NK-92 treated with Interleukin-12 subunit alpha and Interleukin-12 subunit beta, amount 100 ng/mL, for 24 hours (cell line): ENCODE results near the gene MVB12B.

Experiments used
- DNase-seq: peaks from one replicate; lab custom pipeline; 2025; lab: John Stamatoyannopoulos, UW

The MVB12B gene

DNA sequence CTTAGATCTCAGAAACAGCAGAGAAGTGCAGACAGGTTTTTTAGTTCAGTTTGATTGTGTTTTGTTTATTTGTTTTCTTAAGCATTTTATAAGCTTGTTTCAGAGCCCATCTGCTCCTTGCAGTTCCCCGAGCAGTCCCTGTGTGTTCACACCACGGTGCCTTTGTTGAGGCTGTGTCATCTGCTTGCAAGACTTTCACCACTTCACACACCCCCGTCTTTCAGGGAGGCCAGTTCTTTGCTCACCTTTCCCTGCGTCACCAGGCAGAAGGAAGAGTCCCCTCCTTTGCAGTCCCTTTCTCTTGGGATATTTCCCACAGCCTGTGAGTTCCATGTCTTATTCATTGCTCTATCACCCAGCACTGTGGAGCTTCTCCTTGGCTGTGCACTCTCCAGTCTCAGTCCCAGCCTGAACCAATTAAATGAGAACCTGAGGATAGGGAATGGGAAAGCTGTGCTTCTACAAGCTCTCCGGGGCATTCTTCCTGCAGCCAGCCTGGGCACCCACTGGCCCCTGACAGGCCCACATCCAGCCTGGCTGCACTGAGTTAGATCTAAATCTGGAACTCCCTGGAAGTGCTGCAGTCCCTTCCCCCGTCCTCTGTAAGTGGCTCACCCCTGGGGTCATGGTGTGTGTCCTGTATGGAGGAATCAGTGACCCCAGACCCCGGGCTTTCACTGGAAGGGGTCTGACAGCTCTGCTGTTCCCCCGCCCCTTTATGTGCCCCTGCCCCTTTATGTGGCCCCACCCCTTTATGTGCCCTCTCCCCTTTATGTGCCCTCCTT is 5.5 kb downstream of the MVB12B start:
- DNase-seq = no peak

GRCh38 chr9:126334721-126335621 is 8.3 kb downstream of the MVB12B start:
- no peak for DNase-seq

GRCh38 chr9:126335837-126336735 is 9.5 kb downstream of the MVB12B start:
- DNase-seq = no peak

GRCh38 chr9:126336736-126337325 is 10.2 kb downstream of the MVB12B start:
- DNase-seq = no peak

DNA sequence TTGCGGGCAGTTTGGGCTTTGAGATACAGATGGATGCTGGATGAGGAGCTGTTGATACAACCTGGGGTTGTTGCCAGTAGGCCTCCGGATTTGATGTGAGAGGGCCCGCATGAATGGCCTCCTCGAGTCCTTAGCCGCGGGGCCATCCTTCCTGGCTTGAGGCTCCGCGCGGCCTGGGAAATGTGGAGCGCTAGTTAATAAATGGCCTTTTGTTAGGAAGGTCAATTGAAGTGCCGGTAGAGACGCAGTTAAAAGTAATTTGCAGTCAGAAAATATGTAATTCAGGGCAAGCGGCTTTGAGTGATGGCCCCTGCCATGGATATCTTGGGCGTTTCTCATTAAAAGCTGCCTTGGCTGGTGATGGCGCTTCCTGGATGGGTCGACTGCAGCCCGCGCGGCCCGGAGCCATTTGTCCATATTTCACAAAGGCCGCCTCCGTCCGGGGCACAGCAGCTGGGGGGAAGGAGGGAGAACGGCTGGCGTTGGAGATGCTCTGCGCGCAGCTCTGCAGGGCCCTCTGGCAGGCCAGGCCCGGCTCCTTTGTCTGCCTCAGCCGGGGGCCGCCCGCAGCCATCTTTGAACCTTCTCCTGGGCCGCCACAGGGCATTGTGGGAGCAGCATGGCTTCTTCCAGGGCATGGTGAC is 11.2 kb downstream of the MVB12B start:
- no peak for DNase-seq

GRCh38 chr9:126338945-126339344 is 12.3 kb downstream of the MVB12B start:
- DNase-seq = no peak

GRCh38 chr9:126341426-126341825 is 14.8 kb downstream of the MVB12B start:
- DNase-seq = no peak

DNA sequence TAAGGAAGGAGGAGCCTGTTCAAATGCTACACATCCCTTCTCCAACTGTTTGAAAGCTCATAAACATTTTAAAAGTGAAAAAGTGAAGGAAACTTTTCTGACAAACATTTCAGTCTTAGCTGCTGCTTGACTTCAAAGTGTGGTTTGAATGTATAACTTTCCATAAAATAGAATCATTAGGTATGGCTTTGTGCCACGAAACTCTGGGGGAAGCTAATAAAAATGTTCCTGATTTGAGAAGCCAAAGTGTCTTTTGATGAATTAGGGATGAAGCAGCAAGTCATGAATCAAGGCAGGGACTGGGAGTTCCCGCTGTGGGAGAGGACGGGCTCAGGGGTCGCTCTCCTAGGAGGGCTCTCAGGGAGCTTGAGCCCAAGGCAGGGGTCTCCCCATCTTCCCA is 15.3 kb downstream of the MVB12B start:
- DNase-seq = no peak

DNA sequence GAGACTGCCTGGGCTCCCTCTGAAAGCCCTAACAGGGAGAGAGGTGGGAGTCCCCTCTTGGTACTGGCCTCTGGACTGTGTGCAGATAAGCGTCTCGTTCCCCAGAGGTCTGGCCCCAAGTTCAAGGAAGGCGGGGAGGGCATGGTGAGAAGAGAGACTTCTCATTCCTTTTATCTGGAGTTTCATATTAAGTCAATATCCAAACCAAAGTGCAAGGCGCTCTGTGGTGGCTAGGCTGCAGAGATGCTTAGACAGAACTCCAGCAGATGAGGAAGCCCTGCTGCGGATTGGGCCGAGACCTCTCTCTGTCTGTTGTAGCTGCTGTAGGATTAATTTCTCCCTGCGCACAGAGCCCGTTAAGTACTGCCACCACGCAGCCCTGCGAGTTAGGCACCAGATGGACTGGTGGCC is 16.0 kb downstream of the MVB12B start:
- DNase-seq = no peak

- DNase-seq = no peak
Measured at GRCh38 chr9:126343271-126343700, 16.7 kb downstream of the MVB12B start.

GRCh38 chr9:126346031-126346430 is 19.4 kb downstream of the MVB12B start:
- no peak for DNase-seq

GRCh38 chr9:126347093-126347492 is 20.5 kb downstream of the MVB12B start:
- no peak for DNase-seq

DNA sequence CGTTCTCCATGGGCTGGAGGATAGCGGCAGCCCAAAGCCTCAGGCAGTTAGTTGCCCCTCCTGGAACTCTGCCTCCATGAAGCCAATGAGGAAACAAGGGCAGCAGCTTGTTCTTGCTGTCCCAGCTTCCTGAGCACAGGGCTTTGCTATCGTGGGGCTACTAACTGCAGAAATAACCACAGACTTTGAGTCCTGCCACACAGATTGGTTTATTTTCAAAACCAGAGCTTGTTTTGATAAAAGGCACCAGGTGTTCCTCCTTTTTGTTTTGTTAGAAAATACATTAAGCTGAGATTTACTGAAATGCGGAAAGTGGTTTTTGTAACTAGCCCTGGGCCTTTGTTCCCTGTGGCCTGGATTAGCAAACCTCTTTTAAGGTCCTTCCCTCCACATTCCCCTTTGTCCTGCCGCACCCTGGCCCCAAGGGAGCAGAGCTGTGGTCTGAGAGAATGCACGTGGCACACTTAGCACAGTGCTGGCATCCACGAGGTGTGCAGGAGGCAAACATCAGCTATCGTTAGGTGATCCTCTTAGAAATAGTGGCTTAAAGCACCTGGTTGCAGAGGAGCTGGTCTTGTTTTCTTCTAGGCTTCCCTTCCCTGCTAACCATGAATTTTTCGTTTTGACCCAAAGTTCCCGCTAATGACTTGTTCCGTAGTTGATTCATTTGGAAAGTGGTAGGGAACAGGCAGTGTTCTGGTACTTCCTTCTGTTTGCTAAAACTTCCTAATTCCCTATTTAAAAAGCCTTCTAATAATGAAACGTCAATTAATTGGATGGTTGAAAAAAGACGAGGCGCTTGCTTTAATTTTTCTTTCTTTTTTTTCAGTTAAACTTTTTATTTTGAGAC is 21.5 kb downstream of the MVB12B start:
- DNase-seq = no peak

- DNase-seq = no peak
Measured at GRCh38 chr9:126348911-126349550, 22.4 kb downstream of the MVB12B start.

DNA sequence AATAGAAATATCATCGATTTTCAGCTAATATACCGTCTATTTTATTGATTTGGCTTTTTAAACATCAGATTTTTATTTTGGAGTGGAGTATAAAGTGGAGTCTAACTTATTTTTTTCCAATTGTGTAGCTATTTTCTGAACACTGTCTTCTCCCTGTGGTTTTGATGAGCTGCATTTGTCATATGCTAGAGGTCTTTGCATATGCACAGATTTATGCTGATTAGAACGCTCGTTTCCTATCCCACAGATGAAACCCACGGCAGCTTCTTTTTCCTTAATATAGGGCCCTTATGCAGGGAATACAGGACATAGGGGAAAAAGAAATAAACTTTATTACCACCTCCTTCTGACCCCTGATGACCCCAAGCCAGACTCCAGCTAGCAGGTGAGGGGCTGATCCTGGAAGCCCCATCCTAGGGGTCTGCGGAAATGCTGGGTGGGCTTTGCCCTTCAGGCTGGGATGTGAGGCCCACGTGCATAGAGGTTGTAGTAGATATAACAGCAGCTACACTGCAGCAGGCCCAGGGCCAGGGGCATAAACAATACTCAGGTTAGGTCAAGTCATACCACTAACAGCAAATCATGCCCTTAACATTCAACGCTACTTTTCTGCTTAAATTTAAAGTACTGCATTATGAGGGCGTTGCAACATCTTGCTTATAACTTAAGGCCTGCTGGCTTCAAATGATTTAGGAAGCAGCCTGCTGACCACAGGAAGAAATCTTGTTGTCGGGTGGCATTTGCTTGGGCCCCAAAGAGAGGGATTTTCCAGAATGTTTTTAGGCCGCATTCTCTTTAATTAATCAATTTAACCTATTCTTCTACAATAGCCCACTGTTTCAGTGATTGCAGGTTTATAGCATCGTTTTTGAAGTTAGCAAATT is 28.5 kb downstream of the MVB12B start:
- no peak for DNase-seq

DNA sequence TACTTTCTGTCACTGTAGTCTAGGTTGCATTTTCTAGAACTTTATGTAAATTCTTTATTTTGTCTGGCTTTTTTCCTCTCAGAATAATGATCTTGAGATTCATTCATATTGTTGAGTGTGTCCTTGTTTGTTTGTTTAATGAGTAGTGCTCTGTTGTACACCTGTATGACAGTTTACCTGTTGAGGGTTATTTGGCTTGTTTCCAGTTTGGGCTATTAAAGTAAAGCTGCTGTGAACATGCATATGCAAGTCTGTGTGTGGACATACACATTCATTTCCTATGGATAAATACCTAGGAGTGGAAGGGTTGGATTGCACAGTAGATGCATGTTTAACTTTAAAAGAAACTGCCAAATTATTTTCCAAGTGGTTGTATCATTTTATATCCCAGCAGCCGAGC is 30.4 kb downstream of the MVB12B start:
- DNase-seq = no peak

DNA sequence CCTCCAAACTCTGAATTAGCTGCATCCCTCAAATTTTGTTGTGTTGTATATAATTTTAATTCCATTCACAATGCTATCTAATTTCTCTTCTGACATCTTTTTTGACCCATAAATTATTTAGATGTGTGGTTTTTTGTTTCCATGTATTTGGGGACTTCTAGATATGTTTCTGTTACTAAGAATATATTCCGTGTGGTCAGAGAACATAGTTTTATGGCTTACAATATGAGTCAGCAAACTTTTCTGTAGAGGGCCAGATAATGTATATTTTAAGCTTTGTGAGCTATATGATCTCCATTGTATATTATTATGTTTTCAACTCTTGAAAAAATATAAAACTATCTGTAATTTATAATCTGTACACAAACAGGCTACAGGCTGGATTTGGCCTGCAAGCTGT is 33.4 kb downstream of the MVB12B start:
- DNase-seq = no peak

DNA sequence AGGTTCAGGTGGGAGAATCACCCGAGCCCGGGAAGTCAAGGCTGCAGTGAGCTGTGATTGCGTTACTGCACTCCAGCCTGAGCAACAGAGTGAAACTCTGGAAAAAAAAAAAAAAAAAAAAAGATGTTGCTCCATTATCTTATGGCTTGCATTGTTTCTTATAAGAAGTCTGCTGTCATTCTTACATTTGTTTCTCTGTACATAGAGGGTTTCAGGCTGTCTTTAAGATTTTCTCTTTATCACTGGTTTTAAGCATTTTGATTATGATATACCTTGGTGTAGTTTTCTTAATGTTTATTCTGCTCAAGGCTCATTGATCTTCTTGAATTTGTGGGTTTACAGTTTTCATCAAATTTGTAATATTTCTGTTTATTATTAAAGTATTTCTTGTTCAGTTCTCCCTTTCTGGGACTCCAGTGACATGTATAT is 35.2 kb downstream of the MVB12B start:
- DNase-seq = no peak

DNA sequence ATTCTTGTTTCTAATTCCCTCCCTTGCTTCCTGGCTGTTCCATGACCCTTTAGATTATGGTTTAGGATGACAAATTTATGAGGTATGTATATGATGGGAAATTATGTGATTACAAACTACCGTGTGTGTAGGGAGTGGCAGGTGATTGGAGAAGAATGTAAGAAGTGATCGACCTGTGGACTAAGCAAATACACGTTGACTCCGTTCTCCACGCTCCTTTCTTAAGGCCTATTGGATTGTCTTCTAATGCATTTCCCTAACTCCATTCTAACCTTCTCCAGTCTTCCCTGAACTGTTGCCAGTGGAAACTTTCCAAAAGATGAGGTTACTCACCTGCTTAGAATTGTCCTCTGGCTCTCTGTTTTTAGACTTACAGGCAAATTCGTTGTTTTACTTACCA is 36.6 kb downstream of the MVB12B start:
- DNase-seq = no peak
